Measurements from ENCODE around the gene GALT. TPM values are rescaled to one million over a fixed set of nuclear protein-coding genes. Genes with fewer than 3 reads are reported as not detected.

Gene GALT
- total and polyA plus RNA-seq, 8 donors, result 17.4 to 148 (median 35.9) TPM

DNA sequence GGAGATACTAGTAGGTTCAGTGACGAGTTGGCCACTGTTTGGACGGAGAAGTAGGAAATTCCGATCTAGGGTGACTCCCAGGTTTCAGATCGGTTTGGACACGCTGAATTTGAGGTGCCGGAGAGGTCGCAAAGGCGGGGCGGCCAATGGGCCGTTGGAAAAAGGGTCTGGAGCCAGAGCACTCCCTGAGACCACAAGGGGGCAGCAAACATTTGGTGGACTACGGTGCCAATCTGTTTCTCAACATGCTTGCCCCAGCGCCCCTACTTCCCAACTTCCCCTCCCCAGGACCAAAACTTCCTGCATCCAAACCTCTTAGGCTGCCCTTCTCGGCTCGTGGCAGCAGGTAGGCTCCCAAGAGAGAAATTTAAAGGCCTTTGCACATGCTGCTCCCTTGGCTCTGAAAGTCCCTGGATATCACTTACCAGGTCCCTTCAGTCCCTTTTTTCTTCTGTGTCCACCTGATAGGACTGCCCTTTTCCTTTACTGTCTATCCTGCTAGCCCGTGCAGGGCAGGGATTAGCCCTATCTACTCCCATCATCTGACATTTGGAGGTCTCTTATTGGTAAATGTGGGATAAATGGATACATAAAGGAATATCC lies 33.6 kb upstream of the GALT start:
- H3K4me1 ChIP-seq, result peaks cover 20 to 30% (median 25%) of the 10 kb centered on the region in 4 donors
- no peaks in the 10 kb centered on the region for H3K9me3 ChIP-seq
- H3K27ac ChIP-seq, result peak overlapping the region in 3 of 5 donors; percentile 88 to 89 (median 88)
- H3K27me3 ChIP-seq, result no peaks in the 10 kb centered on the region
- peaks cover 32 to 51% (median 43%) of the 10 kb centered on the region in 4 donors for H3K36me3 ChIP-seq
- DNase-seq, result peak; percentile 78 to 93
- intact Hi-C loops (cut with DNase I; ENCODE audit: low total_unique reads), result no loop called here
- TF ChIP-seq, protein P1, sequence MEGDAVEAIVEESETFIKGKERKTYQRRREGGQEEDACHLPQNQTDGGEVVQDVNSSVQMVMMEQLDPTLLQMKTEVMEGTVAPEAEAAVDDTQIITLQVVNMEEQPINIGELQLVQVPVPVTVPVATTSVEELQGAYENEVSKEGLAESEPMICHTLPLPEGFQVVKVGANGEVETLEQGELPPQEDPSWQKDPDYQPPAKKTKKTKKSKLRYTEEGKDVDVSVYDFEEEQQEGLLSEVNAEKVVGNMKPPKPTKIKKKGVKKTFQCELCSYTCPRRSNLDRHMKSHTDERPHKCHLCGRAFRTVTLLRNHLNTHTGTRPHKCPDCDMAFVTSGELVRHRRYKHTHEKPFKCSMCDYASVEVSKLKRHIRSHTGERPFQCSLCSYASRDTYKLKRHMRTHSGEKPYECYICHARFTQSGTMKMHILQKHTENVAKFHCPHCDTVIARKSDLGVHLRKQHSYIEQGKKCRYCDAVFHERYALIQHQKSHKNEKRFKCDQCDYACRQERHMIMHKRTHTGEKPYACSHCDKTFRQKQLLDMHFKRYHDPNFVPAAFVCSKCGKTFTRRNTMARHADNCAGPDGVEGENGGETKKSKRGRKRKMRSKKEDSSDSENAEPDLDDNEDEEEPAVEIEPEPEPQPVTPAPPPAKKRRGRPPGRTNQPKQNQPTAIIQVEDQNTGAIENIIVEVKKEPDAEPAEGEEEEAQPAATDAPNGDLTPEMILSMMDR (IDR thresholded peaks at IDR 0.05), result peak in 5 of 7 experiments; percentile 55 to 85 (median 81)
- TF ChIP-seq POLR2AphosphoS5 (IDR thresholded peaks at IDR 0.05), result no peak
- H3K4me3 ChIP-seq, result peak overlapping the region; percentile 57 to 75 (median 63)
- WGBS, 5 donors, result 1 to 4% (median 2%) methylated on average over 15 of the region's 15 CpGs

- 84 to 95% (median 92%) methylated on average over 2 of the region's 2 CpGs for WGBS, 5 donors
- intact Hi-C loops (cut with DNase I; ENCODE audit: low total_unique reads), result no loop called here
- peaks cover 32 to 60% (median 51%) of the 10 kb centered on the region in 4 donors for H3K36me3 ChIP-seq
Observed at GRCh38 chr9:34615132-34615531, 31.3 kb upstream of the GALT start.

DNA sequence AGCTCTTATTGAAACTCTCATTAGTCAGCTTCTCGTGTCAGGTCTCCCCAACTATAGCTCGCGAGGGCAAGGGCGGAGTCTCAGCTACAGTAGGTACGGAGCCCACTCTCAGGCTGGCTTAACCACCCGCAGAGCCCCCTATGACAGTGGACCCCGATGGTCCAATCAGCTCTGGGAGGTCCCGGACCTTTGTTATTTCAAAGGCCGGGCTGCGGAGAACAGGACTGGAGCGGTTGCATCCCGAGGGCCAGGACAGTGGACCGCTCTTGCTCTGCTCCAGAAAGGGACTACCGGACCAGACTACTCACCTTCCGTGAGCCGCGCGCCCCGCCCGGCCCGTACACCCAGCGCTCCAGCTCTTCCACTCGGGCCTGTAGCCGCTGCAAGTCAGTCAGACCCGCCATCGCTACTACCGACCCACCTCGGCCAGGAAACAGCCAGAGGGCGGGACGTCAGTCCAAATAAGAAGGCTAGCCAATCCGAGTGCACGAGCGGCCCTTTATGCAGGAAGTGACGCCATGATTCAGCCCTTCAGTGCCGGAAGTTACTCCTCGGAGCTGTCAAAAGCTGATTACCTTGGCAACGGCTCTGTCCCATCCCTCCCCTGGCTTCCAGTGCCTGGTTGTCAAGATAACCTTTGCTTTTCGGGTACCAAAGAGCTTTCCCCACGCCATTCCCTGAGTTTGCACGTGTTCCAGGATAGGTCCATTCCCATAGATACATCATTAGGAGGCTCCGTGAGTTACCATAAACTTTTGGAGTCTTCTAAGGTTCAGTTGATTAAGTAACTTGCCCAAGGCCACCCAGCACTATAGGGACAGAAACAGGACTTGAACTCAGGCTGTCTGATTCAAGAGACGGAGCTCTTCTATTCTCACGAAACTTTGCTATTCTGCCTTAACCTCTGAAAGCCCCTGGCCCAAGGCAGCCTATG lies 26.1 kb upstream of the GALT start, which contains the start of gene DCTN3:
DCTN3 (minus strand) TSS at position 435 of the 934 bp plus-strand sequence; CDS start at position 404, 31 bp downstream.
- TF ChIP-seq POLR2A (IDR thresholded peaks at IDR 0.05) (no peak), POLR2AphosphoS5 (IDR thresholded peaks at IDR 0.05) (peak; percentile 36 to 76 (median 50))
- Histone ChIP-seq H3K9me3 (no peaks in the 10 kb centered on the region), H3K4me1 (peaks cover 16 to 35% (median 31%) of the 10 kb centered on the region in 4 donors), H3K27me3 (peaks cover 9 to 43% (median 37%) of the 10 kb centered on the region in 3 donors), H3K36me3 (peaks cover 17 to 35% (median 34%) of the 10 kb centered on the region in 4 donors), H3K4me3 (peak within 1 kb of the TSS; percentile 63 to 97 (median 84)), H3K27ac (peak within 1 kb of the TSS in 3 of 5 donors; percentile 60 to 80 (median 65))
- intact Hi-C loops (cut with DNase I; ENCODE audit: low total_unique reads), result no loop called here
- 4 to 7% (median 5%) methylated on average over 27 to 43 of the region's 43 CpGs for WGBS, 5 donors
- peak; percentile 95 to 98 for DNase-seq

More at GRCh38 chr9:34615132-34615531, 31.3 kb upstream of the GALT start:
- no peak overlapping the region for H3K27ac ChIP-seq
- H3K27me3 ChIP-seq, result no peaks in the 10 kb centered on the region
- H3K4me1 ChIP-seq, result peaks cover 28 to 42% (median 34%) of the 10 kb centered on the region in 4 donors
- H3K4me3 ChIP-seq, result no peak overlapping the region
- TF ChIP-seq EP300 (IDR thresholded peaks at IDR 0.05) (no peak), POLR2A (IDR thresholded peaks at IDR 0.05) (no peak)
- H3K9me3 ChIP-seq, result no peaks in the 10 kb centered on the region
- DNase-seq, result no peak

GRCh38 chr9:34623374-34624235 lies 22.9 kb upstream of the GALT start:
- intact Hi-C loops (cut with DNase I; ENCODE audit: low total_unique reads), result no loop called here
- WGBS, 5 donors, result 9 to 16% (median 11%) methylated on average over 20 to 63 of the region's 63 CpGs

More at GRCh38 chr9:34623374-34624235, 22.9 kb upstream of the GALT start:
- TF ChIP-seq EP300 (IDR thresholded peaks at IDR 0.05), result no peak
- TF ChIP-seq, protein P1 (IDR thresholded peaks at IDR 0.05), result no peak
- no peak for TF ChIP-seq POLR2A (IDR thresholded peaks at IDR 0.05)
- no peak for TF ChIP-seq POLR2AphosphoS5 (IDR thresholded peaks at IDR 0.05)
- Histone ChIP-seq H3K4me1 (peaks cover 19 to 42% (median 36%) of the 10 kb centered on the region in 4 donors), H3K36me3 (peaks cover 0 to 3% (median under 1%) of the 10 kb centered on the region in 4 donors), H3K27ac (no peak overlapping the region), H3K9me3 (no peaks in the 10 kb centered on the region), H3K4me3 (peak overlapping the region in 2 of 4 donors; percentile 13 to 20), H3K27me3 (peaks cover 30 to 76% (median 69%) of the 10 kb centered on the region in 3 donors)
- no peak for DNase-seq

Data from stomach (tissue), 9 donors.